Glomerular endothelial cell (primary cell): Measurements from ENCODE around the gene PDSS1. TPM values are rescaled to one million over a fixed set of nuclear protein-coding genes. Genes with fewer than 3 reads are reported as not detected.

ENCODE experiments used
- DNase-seq: peaks from one replicate; pipeline ENCODE4 v3.0.0-alpha.2; 2011; ENCODE audit warnings: low read depth, low spot score; ENCODE audit errors: extremely low read depth
- total RNA-seq: library from RNA; depleted of rRNA; stranded (reverse); fragments of >200 nt; gene quantifications from 2 replicates; pipeline ENCODE4 v1.2.3, GENCODE V29; 2015

The PDSS1 gene
- total RNA-seq, 1 donor from 2014 or later, result 4.7 TPM

DNA sequence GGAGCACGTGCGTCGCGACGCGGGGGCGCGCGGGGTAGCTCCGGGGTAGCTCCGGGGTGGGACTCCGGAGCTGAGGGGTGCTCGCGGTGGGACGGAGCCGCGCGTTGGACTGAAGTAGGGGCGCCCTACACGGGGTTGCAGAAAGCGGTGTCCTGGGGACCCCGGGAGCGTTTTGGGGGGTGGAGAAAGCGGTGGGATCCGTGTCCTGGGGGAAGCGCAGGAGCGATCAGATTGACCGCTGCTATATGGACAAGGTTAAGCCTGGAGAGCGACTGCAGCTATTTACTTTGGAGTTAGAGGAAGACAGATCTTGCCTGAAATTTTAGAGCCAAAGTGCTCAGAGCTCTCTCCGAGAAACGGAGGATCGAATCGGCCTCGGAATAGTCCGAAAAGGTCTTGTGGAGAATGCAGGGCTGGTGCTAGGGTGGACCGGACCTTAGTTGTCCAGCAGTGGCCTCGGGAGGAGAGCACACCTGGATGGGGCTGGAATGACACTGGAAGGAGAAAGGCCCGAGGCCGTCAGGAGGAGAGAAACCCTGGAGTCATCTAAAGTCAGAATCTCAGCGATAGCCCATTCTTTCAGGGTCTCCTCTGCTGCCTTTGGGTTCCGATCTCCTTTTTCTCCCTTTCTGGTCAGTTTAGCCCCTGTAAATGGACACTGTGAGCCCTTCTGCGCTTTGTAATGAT is 564 bp downstream of the PDSS1 start:
- no peak for DNase-seq

GRCh38 chr10:26698909-26699308 is 1.4 kb downstream of the PDSS1 start:
- DNase-seq, result no peak

DNA sequence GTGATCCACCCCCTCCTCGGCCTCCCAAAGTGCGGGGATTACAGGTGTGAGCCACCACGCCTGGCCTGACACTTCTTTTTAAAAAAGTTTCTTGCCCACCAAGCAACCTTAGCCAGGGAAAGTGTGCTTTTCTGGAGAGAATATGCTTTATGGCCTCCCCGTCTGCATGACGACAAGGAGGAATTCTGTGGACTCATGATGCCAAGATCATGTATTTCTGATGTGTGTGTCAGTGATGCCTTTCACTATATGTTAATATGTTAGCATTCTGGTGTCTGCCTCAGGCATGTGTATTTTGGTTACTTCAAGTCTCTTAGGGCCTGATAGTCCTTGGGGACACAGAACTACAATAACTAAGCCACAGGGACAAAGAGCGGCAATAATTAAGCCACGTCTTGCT is 2.1 kb downstream of the PDSS1 start:
- DNase-seq, result no peak

DNA sequence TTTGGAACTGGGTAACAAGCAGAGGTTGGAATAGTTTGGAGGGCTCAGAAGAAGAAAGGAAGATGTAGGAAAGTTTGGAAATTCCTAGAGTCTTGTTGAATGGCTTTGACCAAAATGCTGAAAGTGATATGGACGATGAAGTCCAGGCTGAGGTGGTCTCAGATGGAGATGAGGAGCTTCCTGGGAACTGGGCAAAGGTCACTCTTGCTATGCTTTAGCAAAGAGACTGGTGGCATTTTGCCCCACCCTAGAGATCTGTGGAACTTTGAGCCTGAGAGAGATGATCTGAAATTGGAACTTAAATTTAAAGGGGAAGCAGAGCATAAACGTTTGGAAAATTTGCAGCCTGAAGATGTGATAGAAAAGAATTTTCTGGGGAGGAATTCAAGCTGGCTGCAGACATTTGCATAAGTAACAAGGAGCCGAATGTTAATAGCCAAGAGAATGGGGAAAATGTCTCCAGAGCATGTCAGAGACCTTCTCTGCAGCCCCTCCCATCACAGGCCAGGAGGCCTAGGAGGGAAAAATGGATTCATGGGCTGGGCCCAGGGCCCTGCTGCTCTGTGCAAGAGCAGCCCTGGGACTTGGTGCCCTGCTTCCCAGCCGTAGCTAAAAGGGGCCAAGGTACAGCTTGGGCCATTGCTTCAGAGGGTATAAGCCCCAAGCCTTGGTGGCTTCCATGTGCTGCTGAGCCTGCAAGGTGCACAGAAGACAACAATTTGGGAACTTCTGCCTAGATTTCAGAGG is 3.6 kb downstream of the PDSS1 start:
- no peak for DNase-seq

GRCh38 chr10:26703096-26703495 is 5.6 kb downstream of the PDSS1 start:
- no peak for DNase-seq

- no peak for DNase-seq
Observed at GRCh38 chr10:26703974-26704373, 6.5 kb downstream of the PDSS1 start.

DNA sequence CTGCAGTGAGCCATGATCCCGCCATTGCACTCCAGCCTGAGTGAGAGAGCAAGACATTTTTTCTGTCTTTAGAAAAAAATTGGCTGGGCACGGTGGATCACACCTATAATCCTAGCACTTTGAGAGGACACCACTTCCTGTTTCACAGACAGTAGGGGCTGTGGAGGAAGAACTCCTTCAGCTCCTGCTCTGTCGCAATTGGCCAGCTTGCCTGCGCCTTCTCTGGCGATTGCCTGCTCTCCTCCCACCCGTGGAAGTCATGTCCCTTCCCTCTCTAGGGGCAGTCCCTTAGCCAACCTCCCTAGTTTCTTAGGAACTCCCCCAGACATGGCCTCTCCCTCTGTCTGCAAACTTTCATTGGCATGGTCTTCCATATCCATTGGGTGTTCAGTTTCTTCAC is 8.7 kb downstream of the PDSS1 start:
- DNase-seq, result no peak

GRCh38 chr10:26706936-26707335 is 9.4 kb downstream of the PDSS1 start:
- DNase-seq, result no peak

DNA sequence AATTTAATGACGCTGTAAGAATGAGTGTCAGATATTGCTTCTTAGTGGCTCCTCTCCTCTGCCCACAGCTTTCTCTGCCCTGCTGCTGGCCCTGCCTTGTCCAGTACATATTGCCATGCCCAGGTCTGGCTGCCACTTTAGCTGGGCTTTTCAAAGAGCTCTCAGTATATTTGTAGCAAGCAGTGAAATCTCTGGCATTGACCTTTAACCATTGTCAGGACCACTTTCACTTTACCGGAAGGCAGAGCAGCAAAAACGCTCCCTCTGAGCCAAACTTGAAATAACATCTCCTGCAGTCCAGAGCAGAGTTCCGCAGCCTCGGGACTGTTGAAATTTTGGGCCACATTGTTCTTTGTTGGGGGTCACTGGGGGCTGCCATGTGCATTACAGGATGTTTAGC is 13.8 kb downstream of the PDSS1 start:
- DNase-seq, result no peak

DNA sequence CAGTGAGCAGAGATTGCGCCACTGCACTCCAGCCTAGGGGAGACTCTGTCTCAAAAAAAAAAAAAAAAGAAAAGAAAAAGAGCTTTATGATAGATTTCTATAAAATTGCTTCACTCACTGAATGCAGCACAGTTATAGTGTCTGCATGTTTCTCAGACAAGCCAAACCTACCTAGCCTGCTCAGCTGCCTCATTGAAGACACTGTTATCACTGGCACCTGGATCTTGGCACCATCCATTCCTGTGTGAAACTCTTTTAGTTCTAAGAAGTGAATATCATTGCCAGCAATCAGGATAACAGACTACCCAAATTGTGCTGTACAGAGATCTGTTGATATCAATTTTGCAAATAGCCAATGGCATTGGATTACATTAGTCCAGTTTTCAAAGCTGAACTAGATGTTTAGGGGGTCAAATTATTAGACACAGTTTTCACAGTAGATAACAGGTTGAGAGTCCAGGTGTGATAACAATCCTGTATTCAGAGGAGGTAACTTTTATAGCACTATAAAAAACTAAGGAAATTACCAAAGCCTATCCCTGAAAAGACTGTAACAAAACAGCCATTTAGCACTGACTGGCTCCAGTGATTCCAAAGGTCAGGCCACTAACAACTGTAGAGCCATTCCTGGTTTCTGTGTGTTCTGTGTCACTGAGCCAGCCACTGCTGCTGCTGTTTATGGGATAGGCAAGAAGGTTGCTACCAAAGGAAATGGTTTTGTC is 17.1 kb downstream of the PDSS1 start:
- no peak for DNase-seq

- no peak for DNase-seq
Observed at GRCh38 chr10:26715137-26715487, 17.6 kb downstream of the PDSS1 start.

DNA sequence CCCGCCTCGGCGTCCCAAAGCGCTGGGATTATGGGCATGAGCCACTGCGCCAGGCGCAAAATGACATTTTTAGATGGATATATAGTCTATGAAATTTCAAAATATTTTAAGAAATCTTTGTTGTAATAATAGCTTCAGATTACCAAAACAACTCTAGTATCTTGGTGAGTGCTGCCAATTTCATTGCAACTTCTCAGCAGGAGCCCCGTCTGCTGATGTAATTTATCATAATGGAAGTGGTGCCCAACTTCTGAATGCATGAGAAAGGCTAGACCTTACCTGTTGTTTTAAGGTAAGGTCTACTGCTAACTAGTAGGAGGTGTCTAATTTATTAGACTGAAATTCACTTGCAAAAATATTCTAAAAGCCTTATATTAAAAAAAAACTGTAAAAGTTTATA is 20.0 kb downstream of the PDSS1 start:
- DNase-seq, result no peak

DNA sequence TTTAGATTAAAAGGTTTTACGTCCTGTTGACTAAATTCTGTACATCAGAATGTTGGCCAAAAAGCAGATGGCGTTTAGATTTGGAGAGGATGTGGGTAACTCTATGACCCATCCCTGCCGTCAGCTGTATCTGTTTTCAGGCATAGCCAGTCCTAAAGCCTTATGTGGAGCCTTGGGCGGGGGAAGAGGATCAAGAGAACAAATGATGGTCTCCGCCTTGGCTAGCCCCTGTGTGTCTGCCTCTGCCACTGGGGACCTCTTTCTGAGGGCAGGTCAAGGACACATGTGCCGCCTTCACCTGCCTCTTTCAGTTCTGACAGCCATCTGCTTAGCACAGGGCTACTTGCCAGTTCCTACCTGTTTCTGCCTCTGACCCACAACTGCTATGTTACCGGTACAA is 24.1 kb downstream of the PDSS1 start:
- DNase-seq, result no peak

GRCh38 chr10:26723016-26723415 is 25.5 kb downstream of the PDSS1 start:
- DNase-seq, result no peak

DNA sequence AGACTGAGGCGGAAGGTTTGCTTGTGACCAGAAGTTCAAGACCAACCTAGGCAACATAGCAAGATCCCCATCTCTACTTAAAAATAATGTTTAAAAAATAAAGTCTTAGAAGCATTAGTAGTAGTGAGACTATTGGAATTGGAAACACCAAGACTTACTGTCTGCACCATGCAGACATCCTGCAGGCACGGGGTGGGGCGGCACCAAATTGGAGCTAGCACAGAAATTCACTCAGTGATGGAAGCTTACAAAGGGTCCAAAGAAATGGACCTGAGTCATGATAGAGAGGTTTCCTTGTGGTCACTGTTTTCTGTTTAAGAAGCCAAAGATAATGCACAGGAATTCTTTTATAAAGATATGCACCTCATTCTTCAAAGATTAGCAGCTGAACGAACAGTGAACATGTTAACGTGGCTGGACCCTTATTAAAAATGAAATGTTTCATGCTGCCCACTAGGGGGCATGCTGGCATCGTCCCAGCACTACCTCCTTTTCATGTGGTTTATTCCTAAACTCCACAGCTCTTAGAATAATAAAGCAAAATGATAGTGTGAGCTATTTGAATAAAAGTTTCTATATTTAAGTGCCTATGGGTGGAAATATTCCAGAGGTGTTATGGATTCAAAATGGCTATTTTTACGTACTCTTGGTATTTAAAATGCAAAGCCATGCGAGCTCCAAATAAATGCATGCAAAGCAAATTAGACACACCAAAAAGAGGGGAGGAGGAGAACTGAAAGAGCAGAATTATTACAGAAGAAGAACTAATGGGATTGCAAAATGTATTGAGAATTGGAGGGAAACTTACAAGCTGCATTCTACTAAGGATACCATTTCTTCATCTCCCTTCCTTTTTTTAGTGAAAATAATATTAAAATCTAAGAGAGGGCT is 28.6 kb downstream of the PDSS1 start:
- DNase-seq, result peak; percentile 18

DNA sequence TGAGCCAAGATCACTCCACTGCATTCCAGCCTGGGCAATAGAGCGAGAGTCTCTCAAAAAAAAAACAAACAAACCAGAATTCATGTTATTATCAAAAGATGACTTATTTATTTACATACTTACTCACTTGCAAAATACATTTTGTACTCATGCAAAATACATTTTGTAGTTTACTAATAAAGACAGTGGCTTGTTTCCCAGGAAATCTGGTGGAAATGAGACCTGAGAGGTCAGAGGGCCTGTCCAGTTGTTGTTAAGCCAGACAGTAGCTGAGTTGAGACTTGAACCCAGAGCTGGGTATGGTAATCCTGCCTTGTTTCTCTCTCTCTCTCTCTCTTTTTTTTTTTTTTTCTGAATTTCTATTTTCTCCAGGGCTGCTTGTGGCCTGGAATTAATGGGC is 29.5 kb downstream of the PDSS1 start:
- DNase-seq, result no peak

- DNase-seq, result no peak
Observed at GRCh38 chr10:26728957-26729356, 31.5 kb downstream of the PDSS1 start.

DNA sequence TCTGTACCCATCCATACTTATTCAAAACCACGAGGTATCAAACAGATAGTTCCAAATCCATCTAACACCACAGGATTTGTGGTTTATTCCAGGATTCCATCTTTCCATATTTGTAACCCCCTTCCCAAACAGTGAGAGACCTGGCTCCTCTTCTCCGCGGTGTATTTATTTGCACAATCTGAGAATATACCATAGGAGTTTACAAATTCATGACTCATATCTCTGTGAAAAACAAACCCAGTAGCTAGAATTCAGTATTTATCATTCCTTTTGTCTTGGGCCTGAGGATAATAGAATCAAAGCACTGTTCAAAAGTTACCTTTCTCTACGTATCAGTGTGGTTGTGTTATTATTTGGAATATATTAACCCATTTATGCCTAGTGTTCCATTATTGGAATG is 31.9 kb downstream of the PDSS1 start:
- no peak for DNase-seq

- no peak for DNase-seq
Observed at GRCh38 chr10:26730552-26730951, 33.1 kb downstream of the PDSS1 start.

DNA sequence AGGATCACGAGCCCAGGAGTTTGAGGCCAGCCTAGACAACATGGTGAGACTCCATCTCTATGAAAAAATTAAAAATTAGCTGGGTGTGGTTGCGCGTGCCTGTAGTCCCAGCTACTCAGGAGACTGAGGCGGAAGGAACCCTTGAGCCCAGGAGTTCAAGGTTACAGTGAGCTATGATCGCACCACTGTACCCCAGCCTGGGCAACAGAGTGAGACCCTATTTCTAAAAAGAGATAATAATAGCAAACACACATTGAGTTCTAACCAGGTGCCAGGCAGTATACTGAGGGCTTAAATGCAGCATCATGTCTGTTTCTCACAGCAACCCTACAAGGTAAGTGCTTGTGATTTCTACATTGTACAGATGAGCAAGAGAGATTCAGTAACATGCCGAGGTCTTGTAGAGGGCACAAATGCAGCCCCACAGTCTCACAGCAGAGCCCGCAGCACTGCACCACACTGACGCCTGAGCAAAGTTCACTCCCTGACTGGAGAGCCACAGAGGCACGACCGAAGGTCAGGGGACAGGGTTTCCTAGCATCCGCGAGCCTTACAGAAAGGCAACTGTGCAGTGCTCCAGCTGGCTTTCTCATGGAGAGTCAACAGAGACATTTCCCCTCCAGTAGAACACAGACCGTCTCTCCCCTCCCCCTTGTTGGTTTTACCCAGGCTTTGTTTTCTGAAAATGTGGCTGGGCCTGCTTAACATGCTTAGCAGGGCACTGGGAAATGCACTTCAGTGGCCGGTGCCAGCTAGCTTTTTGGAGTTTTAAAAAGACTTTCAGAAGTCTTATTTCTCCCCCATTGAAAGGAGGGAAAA is 36.5 kb downstream of the PDSS1 start:
- no peak for DNase-seq
